Measurements from ENCODE around the gene CAP2.

Gene CAP2

DNA sequence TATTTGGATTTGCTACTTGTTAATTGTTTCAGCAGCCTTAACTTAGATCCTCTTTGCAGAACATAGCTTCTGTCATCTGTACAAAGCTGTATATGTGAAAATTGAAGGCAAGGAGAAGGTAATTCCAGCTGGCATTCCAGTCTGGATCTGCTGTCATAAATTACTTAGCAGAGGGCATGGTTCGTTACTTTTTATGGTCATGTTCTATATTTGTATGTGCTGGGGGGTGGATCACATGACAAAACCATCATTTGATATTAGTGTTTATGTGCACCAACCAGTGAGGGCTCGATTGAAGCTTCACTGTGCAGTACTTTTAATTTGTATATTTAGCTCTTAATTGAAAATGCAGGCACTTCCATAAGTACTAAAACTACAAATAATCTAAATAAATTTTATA is 80.2 kb downstream of the CAP2 start:
- DNase-seq (ENCODE audit: low read depth in 1 of 2, low spot score in 1 of 2) = no peak

DNA sequence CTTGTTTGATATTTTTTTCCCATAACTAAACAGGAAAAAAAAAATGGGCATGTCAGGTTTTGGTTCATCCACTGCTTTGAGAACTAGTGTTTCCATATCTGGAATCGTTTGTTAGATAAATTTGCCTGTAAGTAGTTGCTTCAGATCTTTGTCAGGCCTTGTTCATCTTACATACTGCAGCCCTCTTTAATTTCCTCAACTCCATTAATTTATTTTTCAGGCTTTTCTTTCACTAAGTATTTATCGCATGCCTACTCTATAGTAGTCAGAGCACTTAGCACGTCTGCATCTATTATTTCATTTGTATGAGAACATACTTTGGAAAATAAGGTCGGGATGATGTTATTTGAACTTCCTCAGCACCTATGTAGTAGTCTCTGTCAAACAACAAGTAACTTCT is 80.9 kb downstream of the CAP2 start:
- no peak for DNase-seq (ENCODE audit: low read depth in 1 of 2, low spot score in 1 of 2)

DNA sequence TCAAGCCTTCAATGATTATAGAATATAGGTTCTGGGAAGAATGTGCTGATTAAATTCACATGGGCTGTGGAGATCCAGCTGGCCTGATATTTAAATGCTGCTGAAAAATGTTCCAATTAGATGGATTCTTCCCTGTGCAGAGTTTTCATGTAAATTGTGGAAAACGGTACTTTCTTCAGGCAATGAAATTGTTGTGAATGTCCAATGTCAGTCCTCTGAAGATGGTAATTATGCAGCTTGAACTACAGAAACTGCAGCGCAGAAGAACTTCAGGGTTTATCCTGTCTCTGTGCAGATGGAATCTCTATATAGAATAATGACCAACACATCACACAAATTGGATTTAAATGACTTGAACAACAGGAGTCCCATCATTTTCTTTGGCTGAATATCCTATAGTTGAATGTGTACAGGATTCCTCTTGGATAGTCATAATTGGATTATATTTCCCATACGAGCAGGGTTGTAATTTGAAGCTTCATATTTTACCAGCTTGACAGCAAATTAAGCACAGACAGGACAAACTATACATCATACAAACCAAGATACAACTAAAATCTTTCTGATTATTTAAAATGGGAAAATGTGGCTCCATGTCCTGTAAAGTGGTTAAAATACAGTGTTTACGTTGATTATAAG is 82.3 kb downstream of the CAP2 start:
- DNase-seq (ENCODE audit: low read depth in 1 of 2, low spot score in 1 of 2) = no peak

DNA sequence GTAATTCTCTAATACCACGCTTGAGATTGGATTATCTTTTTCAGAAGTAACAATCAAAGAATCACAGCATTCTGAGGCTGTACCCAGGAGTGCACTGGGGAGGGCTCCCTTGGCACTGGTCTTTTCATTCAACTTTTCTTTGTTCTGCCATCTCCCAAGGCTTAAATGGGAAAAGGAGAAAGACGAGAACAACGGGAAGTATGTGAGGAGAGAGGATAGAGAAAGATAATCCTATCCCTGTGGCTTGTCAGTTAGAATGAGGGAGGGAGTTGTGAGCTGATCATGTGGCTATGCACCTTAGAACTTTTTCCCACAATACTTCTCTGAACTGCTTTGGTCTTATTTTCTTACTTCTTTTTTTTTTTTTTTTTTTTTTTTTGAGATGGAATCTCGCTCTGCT is 83.1 kb downstream of the CAP2 start:
- no peak for DNase-seq (ENCODE audit: low read depth in 1 of 2, low spot score in 1 of 2)

DNA sequence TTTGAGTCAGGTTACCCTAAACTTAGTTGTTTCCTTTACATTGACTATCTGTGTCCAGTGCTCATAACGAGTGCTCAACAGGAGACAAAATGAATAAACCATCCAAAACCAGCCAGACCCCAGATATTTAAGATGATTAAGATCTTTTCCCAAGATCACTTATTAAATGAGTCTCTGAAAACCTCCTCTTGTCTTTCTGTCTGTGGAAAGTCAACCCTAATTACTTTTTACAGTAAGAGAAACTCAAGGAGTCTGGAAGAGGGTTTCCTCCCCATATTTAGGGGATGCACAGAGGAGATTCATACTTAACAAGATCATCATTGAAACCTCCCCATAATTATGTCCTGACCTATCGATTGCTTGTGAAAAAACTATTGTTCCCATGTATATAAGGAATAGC is 84.0 kb downstream of the CAP2 start:
- DNase-seq (ENCODE audit: low read depth in 1 of 2, low spot score in 1 of 2) = no peak

DNA sequence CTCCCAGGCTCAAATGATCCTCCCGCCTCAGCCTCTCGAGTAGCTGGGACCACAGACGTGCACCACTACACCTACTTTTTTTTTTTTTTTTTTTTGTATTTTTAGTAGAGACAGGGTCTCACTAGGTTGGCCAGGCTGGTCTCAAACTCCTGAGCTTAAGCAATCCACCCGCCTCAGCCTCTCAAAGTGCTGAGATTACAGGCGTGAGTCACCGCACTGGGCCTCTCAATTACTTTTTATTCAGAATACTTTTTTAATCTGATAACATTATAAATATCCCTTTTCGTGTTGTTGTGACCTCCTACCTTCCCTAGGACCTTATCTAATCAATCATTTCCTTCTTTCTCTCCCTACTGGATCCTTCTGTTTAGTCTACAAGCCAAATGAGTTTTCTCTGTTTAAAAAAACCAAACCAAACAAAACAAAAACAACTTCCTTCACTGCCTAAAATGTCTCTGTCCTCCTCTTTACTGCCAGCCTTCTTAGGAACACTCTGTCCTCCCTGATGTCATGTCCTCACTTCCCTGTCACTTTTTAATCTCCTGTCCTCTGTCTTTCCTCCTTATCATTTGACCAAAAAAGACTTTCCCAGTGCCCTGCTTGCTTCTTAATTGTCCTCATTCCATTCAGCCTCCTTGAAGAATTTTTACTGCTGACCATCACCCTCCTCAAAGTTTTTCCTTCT is 85.0 kb downstream of the CAP2 start:
- DNase-seq (ENCODE audit: low read depth in 1 of 2, low spot score in 1 of 2) = no peak

DNA sequence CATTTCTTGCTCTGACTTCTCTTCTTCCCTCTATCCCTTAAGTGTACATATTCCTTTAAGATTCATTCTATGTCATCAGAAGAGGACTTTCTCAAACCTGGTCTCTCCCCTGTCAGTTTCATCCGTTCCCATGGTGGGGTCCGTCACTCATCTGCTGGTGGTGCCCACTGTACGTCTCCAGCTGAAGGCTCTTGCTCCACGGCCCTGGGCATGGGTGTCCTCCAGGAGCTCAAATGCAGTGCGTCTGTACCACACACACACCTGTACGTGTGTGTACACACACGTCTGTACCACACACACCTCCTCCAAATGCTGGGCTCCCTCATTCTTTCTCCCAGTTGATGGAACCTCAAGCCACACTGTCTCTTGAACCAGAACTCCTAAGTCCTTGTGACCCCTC is 85.6 kb downstream of the CAP2 start:
- no peak for DNase-seq (ENCODE audit: low read depth in 1 of 2, low spot score in 1 of 2)

DNA sequence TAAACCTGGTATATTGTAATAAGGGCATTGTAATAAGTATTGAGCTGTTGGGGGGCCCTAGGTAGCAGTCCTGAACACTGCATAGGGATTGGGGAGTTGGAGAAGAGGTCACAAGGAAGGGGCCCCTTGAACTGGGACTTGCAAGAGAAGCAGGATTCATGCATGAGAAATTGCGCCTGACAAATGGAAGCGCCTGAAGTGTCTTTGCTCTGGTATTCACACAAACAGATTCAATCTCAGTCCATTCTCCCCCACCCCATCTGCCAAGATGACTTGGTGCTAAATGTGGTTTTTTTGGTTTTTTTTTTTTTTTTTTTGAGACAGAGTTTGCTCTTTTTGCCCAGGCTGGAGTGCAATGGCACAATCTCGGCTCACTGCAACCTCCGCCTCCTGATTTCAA is 87.1 kb downstream of the CAP2 start:
- DNase-seq (ENCODE audit: low read depth in 1 of 2, low spot score in 1 of 2) = no peak

DNA sequence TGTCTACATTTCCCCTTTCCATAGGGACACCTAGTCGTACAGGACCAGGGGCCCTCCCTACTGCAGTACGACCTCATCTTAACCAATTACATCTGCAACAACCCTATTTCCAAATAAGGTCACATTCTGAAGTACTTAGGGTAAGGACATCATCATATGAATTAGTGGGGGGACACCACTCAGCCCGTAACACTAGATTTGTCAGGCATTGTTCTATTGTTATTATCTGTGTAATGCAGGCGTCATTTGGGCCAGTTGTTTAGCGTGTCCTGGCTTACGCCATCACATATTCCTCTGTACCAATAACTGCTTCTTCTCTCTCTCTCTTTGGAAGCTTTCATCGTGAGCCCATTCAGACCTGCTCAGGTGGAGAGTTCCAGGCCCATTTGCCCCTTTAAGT is 89.3 kb downstream of the CAP2 start:
- DNase-seq (ENCODE audit: low read depth in 1 of 2, low spot score in 1 of 2) = no peak

DNA sequence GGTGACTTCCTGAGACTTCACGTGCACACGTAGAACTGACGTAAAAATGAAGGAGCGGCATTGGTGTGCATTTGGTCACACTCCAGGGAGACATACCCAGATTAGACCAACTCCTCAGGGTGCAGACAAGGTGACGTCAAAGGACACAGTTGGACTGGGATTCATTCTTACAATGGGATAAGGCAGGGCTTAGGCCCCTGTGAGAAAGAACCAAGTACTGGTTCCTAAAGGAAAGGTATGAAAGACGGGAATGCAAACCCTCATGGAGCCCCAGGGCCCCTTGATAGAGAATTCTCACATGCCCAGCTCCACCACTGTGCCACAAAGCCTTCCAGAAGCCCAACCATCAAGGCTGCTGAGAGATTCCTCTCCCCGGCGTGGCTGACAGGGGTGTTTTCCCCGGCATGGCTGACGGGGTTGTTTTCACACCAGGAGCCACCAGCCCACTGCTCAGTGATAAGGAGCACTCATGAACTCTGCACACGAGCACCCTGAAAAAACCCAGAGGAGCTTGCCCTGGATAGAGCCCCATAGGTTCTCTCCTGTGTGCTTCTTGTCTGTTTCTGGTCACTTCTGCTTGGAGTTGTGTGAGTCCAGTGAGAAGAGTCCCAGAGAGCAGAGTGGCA is 90.1 kb downstream of the CAP2 start:
- no peak for DNase-seq (ENCODE audit: low read depth in 1 of 2, low spot score in 1 of 2)

DNA sequence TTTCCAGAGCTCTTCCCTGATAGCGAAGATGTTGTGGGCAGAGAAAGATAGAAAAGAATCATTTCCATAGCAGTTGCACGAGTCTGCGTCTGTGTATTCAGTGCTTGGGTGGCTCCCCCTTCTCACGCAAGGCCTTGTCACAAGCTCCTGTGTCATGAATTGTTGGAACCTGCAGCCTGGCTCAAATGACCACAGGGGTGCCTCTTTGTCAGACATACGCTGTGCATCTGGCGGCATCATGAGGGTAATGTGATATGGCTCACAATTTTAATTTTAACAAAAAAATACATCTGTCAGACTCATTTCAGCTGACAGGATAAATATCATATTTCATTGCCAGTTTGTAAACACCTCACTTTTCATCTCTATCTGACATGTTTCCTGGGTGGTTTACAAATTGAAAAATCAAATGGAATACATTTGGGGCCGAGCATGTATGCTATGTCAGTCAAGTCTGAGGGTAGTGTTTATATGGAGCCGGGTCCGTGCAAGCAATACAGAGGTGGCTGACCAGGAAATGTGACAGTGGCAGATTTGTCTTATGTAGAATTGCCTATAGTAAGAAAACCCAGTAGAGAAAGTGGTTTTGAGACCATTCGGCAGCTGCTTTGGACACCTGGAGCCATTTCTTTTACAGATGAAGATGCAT is 90.9 kb downstream of the CAP2 start:
- no peak for DNase-seq (ENCODE audit: low read depth in 1 of 2, low spot score in 1 of 2)

DNA sequence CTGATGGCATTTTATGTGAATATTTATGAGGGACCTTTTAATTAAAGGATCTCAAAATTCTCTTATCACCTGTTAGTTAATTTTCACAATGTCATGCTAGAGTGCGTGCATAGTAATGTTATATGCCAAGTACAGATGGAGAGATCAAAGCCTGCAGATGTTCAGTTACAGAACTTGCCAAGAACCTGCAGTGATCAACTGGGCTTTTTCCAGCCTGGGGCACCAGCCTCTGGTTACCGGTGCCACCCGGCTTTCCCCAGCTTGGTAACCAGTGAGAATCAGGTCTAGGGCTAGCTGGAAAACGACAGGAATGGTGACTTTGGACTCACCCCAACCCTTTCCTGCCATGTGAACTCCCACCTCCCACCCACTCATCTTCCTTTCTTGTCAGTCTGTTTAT is 91.8 kb downstream of the CAP2 start:
- DNase-seq (ENCODE audit: low read depth in 1 of 2, low spot score in 1 of 2) = no peak

DNA sequence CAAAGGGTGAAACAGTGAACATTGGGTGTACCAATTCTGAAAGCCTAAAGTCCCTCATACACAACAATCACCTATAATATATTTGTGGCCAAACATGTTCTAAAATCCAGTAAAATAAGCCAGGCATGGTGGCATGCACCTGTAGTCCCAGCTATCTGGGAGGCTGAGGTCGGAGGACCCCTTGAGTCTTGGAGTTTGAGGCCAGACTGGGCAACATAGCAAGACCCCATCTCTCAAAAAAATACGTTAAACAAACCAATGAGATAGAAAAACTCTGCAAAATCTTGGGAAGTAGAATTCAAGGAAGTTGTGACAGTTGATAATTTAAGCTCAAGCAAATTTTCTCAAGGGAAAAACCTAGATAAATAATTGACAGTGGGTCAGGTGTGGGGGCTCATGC is 92.6 kb downstream of the CAP2 start:
- DNase-seq (ENCODE audit: low read depth in 1 of 2, low spot score in 1 of 2) = no peak

DNA sequence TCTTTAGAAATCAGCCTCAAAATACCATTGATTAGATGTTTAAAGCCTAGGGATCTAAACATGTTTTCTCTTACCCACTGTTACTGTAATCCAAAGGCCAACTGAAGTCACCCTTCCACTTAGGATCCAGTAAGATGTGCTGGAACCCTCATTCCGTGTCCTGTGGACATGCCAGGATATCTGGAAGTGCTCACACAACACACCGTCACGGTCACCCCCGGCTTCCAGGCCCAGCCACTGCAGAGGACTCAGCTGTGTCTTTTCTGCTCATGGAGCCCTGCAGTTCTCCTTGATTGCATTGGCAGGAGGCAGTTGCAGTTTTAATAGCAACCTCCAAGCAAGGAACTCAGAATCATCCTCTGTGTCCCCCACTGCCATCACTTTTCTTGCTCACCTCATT is 93.3 kb downstream of the CAP2 start:
- DNase-seq (ENCODE audit: low read depth in 1 of 2, low spot score in 1 of 2) = no peak

DNA sequence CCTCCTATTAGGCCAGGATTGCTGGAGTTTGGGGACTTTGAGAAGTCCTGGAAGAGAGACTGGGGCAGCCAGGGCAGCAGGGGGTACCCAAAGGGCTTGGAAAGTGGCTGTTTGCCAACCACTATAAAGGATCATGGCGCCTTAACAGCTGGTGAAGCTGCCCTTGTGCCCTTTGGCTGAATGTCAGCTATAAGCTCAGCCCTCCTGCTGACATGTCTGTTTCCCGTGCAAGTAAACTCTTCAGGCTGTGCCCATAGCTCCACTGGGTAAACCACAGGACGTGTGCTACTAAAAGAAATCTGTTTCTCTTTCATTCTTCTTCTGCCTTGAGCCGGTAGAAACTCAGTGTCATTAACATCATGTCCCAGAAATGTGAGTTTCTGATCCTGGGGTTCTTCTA is 97.3 kb downstream of the CAP2 start:
- DNase-seq (ENCODE audit: low read depth in 1 of 2, low spot score in 1 of 2) = no peak

DNA sequence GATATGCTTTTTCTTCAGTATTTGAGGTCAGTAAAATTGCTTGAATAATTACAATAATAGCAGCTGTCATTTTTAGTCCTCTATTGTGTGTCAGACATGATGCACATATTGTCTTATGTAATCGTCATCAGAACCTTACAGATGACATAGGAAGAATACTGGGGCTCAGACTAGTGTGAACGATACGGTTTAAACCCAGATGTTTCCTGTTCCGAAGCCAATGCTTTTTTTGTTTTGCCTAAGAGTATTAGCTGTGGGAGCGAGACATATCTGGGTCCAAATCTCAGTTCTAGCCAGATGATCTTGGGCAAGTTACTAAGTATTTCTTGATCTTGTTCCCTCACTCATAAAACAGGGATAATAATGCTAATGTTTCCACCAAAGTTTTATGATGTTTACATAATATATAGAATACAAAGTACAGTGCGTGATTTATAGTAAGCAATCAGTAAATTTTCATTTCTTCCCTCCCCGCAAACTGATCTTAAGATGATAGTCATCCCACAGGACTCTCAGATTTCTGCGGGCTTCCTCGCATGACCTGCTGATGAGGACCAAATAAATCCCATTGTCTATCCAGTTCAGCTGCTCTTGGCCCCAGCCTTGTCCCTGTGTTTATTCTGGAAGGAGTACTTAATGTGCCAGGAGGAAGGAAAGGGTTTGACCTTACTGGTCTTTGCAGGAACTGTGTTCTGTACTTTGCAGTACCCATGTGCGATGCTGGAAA is 98.2 kb downstream of the CAP2 start:
- no peak for DNase-seq (ENCODE audit: low read depth in 1 of 2, low spot score in 1 of 2)

DNA sequence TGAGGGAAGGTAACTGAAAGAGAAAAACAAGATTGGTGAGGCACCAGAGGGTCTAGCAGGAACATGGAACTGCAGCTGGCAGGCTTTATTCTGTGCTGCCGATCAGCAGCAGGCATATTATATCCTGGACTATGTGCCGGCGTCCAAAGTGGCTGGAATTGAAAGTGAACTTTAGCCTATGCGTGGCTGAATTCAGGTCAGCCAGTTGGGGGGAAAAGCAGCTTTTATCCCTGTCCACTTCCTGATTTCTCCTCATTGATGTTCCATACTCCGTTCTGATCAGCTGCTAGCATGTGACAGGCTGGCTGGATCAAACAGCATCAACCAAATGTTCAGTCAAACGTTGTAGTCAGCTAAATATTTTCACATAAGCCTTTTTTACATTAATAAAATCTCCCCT is 99.0 kb downstream of the CAP2 start:
- no peak for DNase-seq (ENCODE audit: low read depth in 1 of 2, low spot score in 1 of 2)

DNA sequence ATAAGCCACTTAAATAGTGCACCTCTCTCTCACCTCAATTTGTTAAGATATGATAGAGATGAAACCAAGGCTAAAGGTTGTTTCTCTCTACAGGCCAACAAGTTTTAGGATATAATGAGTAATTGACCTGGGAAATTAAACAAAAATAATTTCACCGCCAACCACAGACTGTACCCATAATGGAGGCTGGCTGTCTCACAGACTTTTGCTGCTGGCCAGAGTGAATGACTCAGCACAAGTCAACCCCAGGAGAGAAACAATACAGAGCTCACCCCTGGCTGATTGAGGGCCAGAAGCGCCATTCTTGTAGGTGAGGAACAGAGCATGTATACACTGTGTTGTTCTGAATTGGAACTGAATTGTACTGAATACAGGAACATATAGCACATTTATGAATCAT is 99.9 kb downstream of the CAP2 start:
- DNase-seq (ENCODE audit: low read depth in 1 of 2, low spot score in 1 of 2) = no peak

DNA sequence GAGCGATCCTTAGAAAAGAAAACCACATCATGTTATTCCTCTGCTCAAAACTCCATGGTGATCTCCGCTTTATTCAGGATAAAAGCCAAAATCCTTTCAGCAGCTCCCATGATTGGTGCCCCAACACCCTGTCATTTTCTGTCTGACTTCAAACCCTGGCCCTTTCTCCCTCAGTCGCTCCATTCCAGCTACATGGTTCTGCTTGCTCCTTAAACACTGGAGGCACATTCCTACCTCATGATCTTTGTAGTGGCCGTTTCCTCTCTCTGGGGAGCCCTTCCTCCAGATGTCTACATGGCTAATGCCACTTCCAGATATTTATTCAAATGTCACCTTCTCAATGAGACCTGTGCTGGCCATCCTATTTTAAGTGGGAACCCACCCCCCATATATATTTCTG is 100.8 kb downstream of the CAP2 start:
- DNase-seq (ENCODE audit: low read depth in 1 of 2, low spot score in 1 of 2) = no peak

DNA sequence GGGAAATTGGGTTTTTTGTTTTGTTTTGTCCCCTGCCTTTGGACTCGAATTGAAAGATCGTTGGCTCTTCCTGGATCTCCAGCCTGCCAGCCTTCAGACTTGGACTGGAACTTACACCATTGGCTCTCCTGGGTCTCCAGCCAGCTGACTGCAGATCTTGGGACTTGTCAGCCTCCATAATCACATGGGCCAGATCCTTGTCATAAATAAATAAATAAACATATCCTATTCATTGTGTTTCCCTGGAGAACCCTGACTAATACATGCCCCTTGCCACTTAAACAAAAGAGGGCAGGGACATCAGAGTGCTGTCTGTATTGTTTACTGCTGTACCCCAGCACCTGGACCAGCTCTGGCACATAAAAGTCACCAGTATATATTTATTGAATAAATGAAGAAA is 101.5 kb downstream of the CAP2 start:
- no peak for DNase-seq (ENCODE audit: low read depth in 1 of 2, low spot score in 1 of 2)

DNA sequence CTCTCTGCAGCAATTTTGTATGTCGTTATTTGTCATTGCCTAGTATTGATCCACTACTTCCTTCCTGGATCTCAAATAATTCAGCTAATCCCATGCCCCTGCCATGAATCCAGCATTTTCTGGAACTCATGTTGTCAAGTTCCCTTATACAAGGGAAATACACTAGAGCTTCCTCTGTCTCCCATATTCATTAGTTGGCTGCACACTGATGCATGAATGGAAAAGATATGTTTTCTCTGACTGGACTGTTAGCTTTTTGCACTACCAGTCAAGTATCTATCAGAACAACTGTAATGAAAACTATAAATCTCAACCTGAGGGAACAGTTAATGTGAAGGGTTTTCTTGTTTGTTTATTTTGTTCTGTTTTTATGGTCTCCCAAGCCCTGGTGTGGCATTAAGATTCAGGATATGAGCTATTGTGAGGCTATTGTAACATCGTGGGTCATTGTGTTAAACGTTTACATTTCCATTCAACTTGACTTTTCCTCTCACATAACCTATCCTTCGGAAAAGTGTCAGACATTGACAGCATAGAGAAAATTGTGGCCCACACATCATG is 104.2 kb downstream of the CAP2 start:
- no peak for DNase-seq (ENCODE audit: low read depth in 1 of 2, low spot score in 1 of 2)

Data from stimulated activated CD4-positive, alpha-beta T cell treated with anti-CD3 and anti-CD28 coated beads, Interleukin-15, amount 100 ng/mL, for 1 hour (primary cell).